ENCODE measurements around the gene AMMECR1. TPM values are rescaled to one million over a fixed set of nuclear protein-coding genes. Genes with fewer than 3 reads are reported as not detected.

Gene AMMECR1
- total and polyA plus RNA-seq, 8 donors = 0.45 to 28.7 (median 3.6) TPM

DNA sequence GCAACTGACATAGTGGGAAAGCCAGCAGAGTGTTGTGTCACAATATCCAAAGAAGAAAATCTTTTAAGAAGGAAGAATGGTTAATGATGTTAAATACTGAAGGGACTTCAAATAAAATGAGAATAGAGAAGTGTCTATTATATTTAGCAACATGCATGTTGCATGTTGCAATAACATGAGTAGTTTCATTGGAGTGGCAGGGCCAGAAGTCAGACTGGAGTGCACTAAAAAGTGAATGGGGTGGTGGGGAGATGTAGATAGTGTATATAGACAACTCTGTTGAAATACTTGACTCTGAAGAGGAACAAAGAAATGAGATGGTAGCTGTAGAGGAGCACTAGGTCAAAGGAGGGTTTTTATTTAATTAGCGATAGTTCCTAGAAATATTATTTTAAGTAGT is 9.5 kb upstream of the AMMECR1 start:
- 87 to 100% (median 96%) methylated on average over 1 of the region's 1 CpG for WGBS, 5 donors
- H3K27ac ChIP-seq = no peak overlapping the region
- H3K27me3 ChIP-seq = peaks cover 0 to 3% (median 0%) of the 10 kb centered on the region in 3 donors
- peaks cover 0 to 8% (median 4%) of the 10 kb centered on the region in 4 donors for H3K9me3 ChIP-seq
- H3K36me3 ChIP-seq = no peaks in the 10 kb centered on the region
- intact Hi-C loops (cut with DNase I; ENCODE audit: low total_unique reads) = no loop called here
- H3K4me1 ChIP-seq = no peaks in the 10 kb centered on the region
- TF ChIP-seq, protein P1, sequence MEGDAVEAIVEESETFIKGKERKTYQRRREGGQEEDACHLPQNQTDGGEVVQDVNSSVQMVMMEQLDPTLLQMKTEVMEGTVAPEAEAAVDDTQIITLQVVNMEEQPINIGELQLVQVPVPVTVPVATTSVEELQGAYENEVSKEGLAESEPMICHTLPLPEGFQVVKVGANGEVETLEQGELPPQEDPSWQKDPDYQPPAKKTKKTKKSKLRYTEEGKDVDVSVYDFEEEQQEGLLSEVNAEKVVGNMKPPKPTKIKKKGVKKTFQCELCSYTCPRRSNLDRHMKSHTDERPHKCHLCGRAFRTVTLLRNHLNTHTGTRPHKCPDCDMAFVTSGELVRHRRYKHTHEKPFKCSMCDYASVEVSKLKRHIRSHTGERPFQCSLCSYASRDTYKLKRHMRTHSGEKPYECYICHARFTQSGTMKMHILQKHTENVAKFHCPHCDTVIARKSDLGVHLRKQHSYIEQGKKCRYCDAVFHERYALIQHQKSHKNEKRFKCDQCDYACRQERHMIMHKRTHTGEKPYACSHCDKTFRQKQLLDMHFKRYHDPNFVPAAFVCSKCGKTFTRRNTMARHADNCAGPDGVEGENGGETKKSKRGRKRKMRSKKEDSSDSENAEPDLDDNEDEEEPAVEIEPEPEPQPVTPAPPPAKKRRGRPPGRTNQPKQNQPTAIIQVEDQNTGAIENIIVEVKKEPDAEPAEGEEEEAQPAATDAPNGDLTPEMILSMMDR (IDR thresholded peaks at IDR 0.05) = no peak
- TF ChIP-seq POLR2AphosphoS5 (IDR thresholded peaks at IDR 0.05) (no peak), POLR2A (IDR thresholded peaks at IDR 0.05) (no peak), EP300 (IDR thresholded peaks at IDR 0.05) (no peak)
- no peak for DNase-seq
- no peak overlapping the region for H3K4me3 ChIP-seq

DNA sequence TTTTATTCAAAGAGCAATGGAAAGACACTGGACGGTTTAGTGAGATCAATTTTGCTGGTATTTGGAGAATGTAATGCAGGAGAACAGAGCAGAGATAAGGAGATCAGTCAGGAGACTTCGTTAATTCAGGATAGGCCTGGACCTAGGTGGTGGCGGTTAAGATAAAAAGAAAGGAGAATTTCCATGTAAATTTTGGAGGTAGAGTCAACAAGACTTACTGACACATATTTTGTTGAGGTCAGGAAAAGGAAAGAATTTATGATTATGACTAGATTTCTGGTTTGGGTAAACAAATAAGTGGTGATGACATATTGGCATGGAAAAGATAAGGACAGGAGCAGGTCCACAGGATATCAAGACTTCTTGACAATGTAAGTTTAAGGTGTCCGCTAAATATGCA is 8.8 kb upstream of the AMMECR1 start:
- Histone ChIP-seq H3K9me3 (peaks cover 0 to 8% (median 4%) of the 10 kb centered on the region in 4 donors), H3K27me3 (peaks cover 0 to 3% (median 0%) of the 10 kb centered on the region in 3 donors), H3K4me1 (no peaks in the 10 kb centered on the region), H3K4me3 (no peak overlapping the region), H3K27ac (no peak overlapping the region), H3K36me3 (no peaks in the 10 kb centered on the region)
- 65 to 87% (median 80%) methylated on average over 4 of the region's 4 CpGs for WGBS, 5 donors
- no peak for DNase-seq
- TF ChIP-seq, protein P1 (IDR thresholded peaks at IDR 0.05) = no peak
- TF ChIP-seq POLR2A (IDR thresholded peaks at IDR 0.05) (no peak), POLR2AphosphoS5 (IDR thresholded peaks at IDR 0.05) (no peak), EP300 (IDR thresholded peaks at IDR 0.05) (no peak)
- intact Hi-C loops (cut with DNase I; ENCODE audit: low total_unique reads) = no loop called here

DNA sequence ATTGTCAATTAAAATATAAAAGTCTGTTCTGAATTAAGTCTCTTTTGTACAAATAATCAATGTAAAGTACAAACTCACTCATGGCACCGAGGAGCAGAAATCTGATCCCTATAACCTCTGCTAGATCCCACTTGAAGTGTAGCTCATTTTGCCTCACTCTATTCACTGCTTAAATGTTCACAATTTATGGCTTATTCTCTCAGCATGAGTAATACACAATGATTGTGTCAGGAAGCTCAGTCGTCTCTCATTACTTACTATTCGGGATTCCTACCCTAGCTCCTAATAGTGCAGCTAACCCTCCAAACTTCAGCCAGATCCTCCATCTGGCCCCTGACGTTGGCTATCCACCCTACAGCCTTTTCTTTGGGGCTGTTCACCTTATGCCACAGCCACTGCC is 4.7 kb upstream of the AMMECR1 start:
- Histone ChIP-seq H3K27me3 (no peaks in the 10 kb centered on the region), H3K4me3 (no peak overlapping the region), H3K9me3 (peaks cover 0 to 8% (median 4%) of the 10 kb centered on the region in 4 donors), H3K4me1 (no peaks in the 10 kb centered on the region), H3K27ac (no peak overlapping the region), H3K36me3 (no peaks in the 10 kb centered on the region)
- TF ChIP-seq POLR2AphosphoS5 (IDR thresholded peaks at IDR 0.05) = no peak
- TF ChIP-seq, protein P1 (IDR thresholded peaks at IDR 0.05) = no peak
- TF ChIP-seq EP300 (IDR thresholded peaks at IDR 0.05) = no peak
- no peak for TF ChIP-seq POLR2A (IDR thresholded peaks at IDR 0.05)
- no peak for DNase-seq
- WGBS, 5 donors = 46 to 75% (median 60%) methylated on average over 4 of the region's 4 CpGs
- intact Hi-C loops (cut with DNase I; ENCODE audit: low total_unique reads) = no loop called here

DNA sequence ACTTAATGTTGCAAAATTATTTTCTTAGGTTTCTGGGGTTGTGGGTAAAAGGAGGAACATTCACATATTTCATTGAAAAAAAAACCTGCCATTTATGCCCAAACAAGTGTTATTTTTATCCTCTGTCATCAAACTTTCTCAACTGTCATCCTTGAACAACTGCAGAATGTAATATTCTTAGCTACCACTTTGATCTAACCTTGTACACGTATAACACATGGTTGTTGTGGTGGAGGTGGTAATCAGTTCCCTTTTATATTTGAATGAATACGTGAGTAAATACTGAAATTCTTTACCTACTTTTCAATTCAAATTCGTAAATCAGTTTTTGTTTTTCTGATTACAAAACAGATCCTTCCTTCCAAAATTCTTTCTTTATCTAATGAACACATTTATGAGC is 3.8 kb upstream of the AMMECR1 start:
- H3K4me3 ChIP-seq = no peak overlapping the region
- TF ChIP-seq POLR2AphosphoS5 (IDR thresholded peaks at IDR 0.05) (no peak), POLR2A (IDR thresholded peaks at IDR 0.05) (no peak), EP300 (IDR thresholded peaks at IDR 0.05) (no peak)
- TF ChIP-seq, protein P1 (IDR thresholded peaks at IDR 0.05) = no peak

More for the DNA sequence above, 3.8 kb upstream of the AMMECR1 start:
- Histone ChIP-seq H3K27me3 (no peaks in the 10 kb centered on the region), H3K9me3 (peaks cover 0 to 8% (median 4%) of the 10 kb centered on the region in 4 donors), H3K4me1 (no peaks in the 10 kb centered on the region), H3K36me3 (no peaks in the 10 kb centered on the region), H3K27ac (no peak overlapping the region)
- WGBS, 5 donors = 45 to 83% (median 74%) methylated on average over 3 of the region's 3 CpGs
- intact Hi-C loops (cut with DNase I; ENCODE audit: low total_unique reads) = no loop called here
- no peak for DNase-seq
